H1 (cell line): ENCODE data around the gene MELK. TPM values are rescaled to one million over a fixed set of nuclear protein-coding genes. Genes with fewer than 3 reads are reported as not detected.

ENCODE experiments used
- BCL11A ChIP-seq, 2 experiments: IDR thresholded peaks; one replicate each; pipeline ENCODE4 v1.6.1; 2011; ENCODE audit warnings: low read depth in 2 of 2, low read length in 2 of 2, mild to moderate bottlenecking in 2 of 2
- EGR1 ChIP-seq: IDR thresholded peaks from 2 replicates; pipeline ENCODE4 v1.6.1; 2011; ENCODE audit warnings: low read depth, low read length, borderline replicate concordance
- HDAC6 ChIP-seq: IDR thresholded peaks from one replicate; pipeline ENCODE4 v1.7.1; 2012; ENCODE audit warnings: low read depth, mild to moderate bottlenecking, inconsistent platforms, low read length, moderate library complexity
- JUN ChIP-seq: IDR thresholded peaks from 2 replicates; pipeline ENCODE4 v1.6.1; 2011; ENCODE audit warnings: low read depth, mild to moderate bottlenecking, improper control_type of control experiment, low read length
- KDM5A ChIP-seq: fragments of 200-600 bp; IDR thresholded peaks from 2 replicates; pipeline ENCODE4 v1.7.1; 2012; ENCODE audit warnings: mild to moderate bottlenecking, low read length, inconsistent platforms, mixed read lengths
- POU5F1 ChIP-seq: IDR thresholded peaks from 2 replicates; pipeline ENCODE4 v1.6.1; 2011; ENCODE audit warnings: low read depth, mild to moderate bottlenecking, low read length, moderate library complexity
- SRF ChIP-seq: IDR thresholded peaks from 2 replicates; pipeline ENCODE4 v1.6.1; 2011; ENCODE audit warnings: mild to moderate bottlenecking, low read depth, low read length, moderate library complexity
- polyA plus RNA-seq, 7 experiments: library from polyadenylated mRNA; depleted of rRNA in 3 of 7; stranded (reverse) in 5 of 7; unstranded in 2 of 7; fragments of >200 nt in 5 of 7; fragments of 200-250 nt in 2 of 7; gene quantifications; 1 replicate in 5 of 7; 2 replicates in 1 of 7; 4 replicates in 1 of 7; pipeline versions ENCODE4 v1.2.1 to v1.2.3, GENCODE V29; 2011 to 2013; ENCODE audit warnings: missing spikeins in 2 of 7, mixed read lengths in 2 of 7
- total RNA-seq: library from RNA; stranded (reverse); fragmentation: NEBNext Ultra II Directional; extraction: Animal tissue kit (Norgen Biotek cat#: 25700); gene quantifications from 2 replicates; pipeline ENCODE4 v1.2.1, GENCODE V29; 2021

Gene MELK
- total and polyA plus RNA-seq, 2 of the 8 experiments (the other 6 are each of a cell fraction or from before 2014, with no cell fraction given): 26.2 to 53.1 TPM

GRCh38 chr9:36665387-36665786 is 92.7 kb downstream of the MELK start (continued):
- no peak for TF ChIP-seq JUN
- no peak for TF ChIP-seq POU5F1
- no peak for TF ChIP-seq SRF
- no peak for TF ChIP-seq BCL11A (IDR thresholded peaks at IDR 0.05; ENCODE audit: low read depth in 2 of 2, low read length in 2 of 2)
- TF ChIP-seq HDAC6: no peak
- no peak for TF ChIP-seq KDM5A
- no peak for TF ChIP-seq EGR1
